Measurements from ENCODE around the gene NKAPL. TPM values are rescaled to one million over a fixed set of nuclear protein-coding genes. Genes with fewer than 3 reads are reported as not detected.

The NKAPL gene
- total and polyA plus RNA-seq, 2 of the 13 experiments (the other 11 are each of a cell fraction or from before 2014, with no cell fraction given), result not detected

GRCh38 chr6:28252009-28252975 lies 6.8 kb upstream of the NKAPL start, which contains the start of gene ZKSCAN4 (continued):
- no peak for TF ChIP-seq MNT (IDR thresholded peaks at IDR 0.05)
- TF ChIP-seq ZNF337 (CRISPR knock-in tag; IDR thresholded peaks at IDR 0.05; ENCODE audit: borderline replicate concordance, low read depth), result no peak
- TF ChIP-seq NR2F1 (CRISPR knock-in tag; IDR thresholded peaks at IDR 0.05), result no peak; a peak in 1 of 4 replicates
- TF ChIP-seq XBP1 (CRISPR knock-in tag; IDR thresholded peaks at IDR 0.05), result 0 out of 2 replicates have a peak, but pooled peaks have one; percentile 56
- TF ChIP-seq ZNF878 (CRISPR knock-in tag; IDR thresholded peaks at IDR 0.05), result 0 out of 2 replicates have a peak, but pooled peaks have one; percentile 43
- TF ChIP-seq SALL1 (CRISPR knock-in tag; IDR thresholded peaks at IDR 0.05), result peak; percentile 63
- TF ChIP-seq, protein P1, sequence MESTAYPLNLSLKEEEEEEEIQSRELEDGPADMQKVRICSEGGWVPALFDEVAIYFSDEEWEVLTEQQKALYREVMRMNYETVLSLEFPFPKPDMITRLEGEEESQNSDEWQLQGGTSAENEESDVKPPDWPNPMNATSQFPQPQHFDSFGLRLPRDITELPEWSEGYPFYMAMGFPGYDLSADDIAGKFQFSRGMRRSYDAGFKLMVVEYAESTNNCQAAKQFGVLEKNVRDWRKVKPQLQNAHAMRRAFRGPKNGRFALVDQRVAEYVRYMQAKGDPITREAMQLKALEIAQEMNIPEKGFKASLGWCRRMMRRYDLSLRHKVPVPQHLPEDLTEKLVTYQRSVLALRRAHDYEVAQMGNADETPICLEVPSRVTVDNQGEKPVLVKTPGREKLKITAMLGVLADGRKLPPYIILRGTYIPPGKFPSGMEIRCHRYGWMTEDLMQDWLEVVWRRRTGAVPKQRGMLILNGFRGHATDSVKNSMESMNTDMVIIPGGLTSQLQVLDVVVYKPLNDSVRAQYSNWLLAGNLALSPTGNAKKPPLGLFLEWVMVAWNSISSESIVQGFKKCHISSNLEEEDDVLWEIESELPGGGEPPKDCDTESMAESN (CRISPR knock-in tag; conservative IDR thresholded peaks at IDR 0.05), result peak; percentile 76
- TF ChIP-seq MBD4 (IDR thresholded peaks at IDR 0.05; ENCODE audit: borderline replicate concordance, low read length), result no peak; the same call in 1 of the 2 replicates
- no peak for TF ChIP-seq KLF9 (CRISPR knock-in tag; IDR thresholded peaks at IDR 0.05; ENCODE audit: low read depth)
- TF ChIP-seq ZNF24 (IDR thresholded peaks at IDR 0.05), result peak; percentile 78
- no peak for TF ChIP-seq ZSCAN29 (CRISPR knock-in tag; conservative IDR thresholded peaks at IDR 0.05)
- TF ChIP-seq CBFB (CRISPR knock-in tag; IDR thresholded peaks at IDR 0.05), result peak; percentile 87; the same call in 1 of the 2 replicates
- TF ChIP-seq HNRNPUL1 (IDR thresholded peaks at IDR 0.05; ENCODE audit: low read depth, low read length), result no peak
- TF ChIP-seq POGZ (CRISPR knock-in tag; IDR thresholded peaks at IDR 0.05), result peak; percentile 71
- peak; percentile 69; the same call in 1 of the 2 replicates for TF ChIP-seq ERF (CRISPR knock-in tag; IDR thresholded peaks at IDR 0.05)
- no peak for TF ChIP-seq ZSCAN30 (CRISPR knock-in tag; IDR thresholded peaks at IDR 0.05)
- TF ChIP-seq NKX3-1 (CRISPR knock-in tag; IDR thresholded peaks at IDR 0.05), result no peak
- TF ChIP-seq CBX1 (IDR thresholded peaks at IDR 0.05; ENCODE audit: low read depth), result no peak
- TF ChIP-seq SMARCC2 (IDR thresholded peaks at IDR 0.05), result no peak
- peak; percentile 53; the same call in 1 of the 2 replicates for TF ChIP-seq MIER2 (CRISPR knock-in tag; IDR thresholded peaks at IDR 0.05)
- TF ChIP-seq, protein P2, sequence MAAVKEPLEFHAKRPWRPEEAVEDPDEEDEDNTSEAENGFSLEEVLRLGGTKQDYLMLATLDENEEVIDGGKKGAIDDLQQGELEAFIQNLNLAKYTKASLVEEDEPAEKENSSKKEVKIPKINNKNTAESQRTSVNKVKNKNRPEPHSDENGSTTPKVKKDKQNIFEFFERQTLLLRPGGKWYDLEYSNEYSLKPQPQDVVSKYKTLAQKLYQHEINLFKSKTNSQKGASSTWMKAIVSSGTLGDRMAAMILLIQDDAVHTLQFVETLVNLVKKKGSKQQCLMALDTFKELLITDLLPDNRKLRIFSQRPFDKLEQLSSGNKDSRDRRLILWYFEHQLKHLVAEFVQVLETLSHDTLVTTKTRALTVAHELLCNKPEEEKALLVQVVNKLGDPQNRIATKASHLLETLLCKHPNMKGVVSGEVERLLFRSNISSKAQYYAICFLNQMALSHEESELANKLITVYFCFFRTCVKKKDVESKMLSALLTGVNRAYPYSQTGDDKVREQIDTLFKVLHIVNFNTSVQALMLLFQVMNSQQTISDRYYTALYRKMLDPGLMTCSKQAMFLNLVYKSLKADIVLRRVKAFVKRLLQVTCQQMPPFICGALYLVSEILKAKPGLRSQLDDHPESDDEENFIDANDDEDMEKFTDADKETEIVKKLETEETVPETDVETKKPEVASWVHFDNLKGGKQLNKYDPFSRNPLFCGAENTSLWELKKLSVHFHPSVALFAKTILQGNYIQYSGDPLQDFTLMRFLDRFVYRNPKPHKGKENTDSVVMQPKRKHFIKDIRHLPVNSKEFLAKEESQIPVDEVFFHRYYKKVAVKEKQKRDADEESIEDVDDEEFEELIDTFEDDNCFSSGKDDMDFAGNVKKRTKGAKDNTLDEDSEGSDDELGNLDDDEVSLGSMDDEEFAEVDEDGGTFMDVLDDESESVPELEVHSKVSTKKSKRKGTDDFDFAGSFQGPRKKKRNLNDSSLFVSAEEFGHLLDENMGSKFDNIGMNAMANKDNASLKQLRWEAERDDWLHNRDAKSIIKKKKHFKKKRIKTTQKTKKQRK (IDR thresholded peaks at IDR 0.05; ENCODE audit: low read length), result no peak
- no peak for TF ChIP-seq ZNF3 (CRISPR knock-in tag; IDR thresholded peaks at IDR 0.05)
- peak; percentile 99 for TF ChIP-seq SAP130 (CRISPR knock-in tag; IDR thresholded peaks at IDR 0.05; ENCODE audit: low read depth)
- TF ChIP-seq ZFX (CRISPR knock-in tag; IDR thresholded peaks at IDR 0.05; ENCODE audit: low read depth), result peak; percentile 59
- TF ChIP-seq CENPT (CRISPR knock-in tag; IDR thresholded peaks at IDR 0.05; ENCODE audit: low read depth), result no peak

Data from HepG2 (cell line).